ENCODE measurements around the gene MIER2.

DNA sequence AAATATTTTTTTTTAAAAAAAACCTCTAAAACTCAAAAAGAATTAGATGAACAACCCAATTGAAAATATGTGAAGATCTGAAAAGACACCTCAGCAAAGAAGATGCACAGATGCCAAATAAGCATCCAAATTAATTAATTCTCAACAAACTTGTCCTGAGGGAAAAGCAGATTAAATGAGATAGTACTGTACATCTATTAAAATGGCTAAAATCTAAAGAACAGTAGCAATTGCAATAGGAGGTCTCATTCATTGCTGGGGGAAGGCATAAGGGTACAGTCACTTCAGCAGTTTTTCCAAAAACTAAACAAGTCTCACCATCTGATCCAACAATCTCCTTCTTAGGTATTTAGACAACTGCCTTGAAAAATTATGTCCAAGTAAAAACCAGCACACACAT lies 75.4 kb downstream of the MIER2 start:
- TF ChIP-seq POLR2A (IDR thresholded peaks at IDR 0.05) = no peak
- TF ChIP-seq, protein P1, sequence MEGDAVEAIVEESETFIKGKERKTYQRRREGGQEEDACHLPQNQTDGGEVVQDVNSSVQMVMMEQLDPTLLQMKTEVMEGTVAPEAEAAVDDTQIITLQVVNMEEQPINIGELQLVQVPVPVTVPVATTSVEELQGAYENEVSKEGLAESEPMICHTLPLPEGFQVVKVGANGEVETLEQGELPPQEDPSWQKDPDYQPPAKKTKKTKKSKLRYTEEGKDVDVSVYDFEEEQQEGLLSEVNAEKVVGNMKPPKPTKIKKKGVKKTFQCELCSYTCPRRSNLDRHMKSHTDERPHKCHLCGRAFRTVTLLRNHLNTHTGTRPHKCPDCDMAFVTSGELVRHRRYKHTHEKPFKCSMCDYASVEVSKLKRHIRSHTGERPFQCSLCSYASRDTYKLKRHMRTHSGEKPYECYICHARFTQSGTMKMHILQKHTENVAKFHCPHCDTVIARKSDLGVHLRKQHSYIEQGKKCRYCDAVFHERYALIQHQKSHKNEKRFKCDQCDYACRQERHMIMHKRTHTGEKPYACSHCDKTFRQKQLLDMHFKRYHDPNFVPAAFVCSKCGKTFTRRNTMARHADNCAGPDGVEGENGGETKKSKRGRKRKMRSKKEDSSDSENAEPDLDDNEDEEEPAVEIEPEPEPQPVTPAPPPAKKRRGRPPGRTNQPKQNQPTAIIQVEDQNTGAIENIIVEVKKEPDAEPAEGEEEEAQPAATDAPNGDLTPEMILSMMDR (IDR thresholded peaks at IDR 0.05) = no peak
- no peak for TF ChIP-seq POLR2AphosphoS5 (IDR thresholded peaks at IDR 0.05)
- TF ChIP-seq EP300 (IDR thresholded peaks at IDR 0.05) = no peak

Data from sigmoid colon (tissue), 4 donors.